Activated CD4-positive, alpha-beta T cell treated with anti-CD3 and anti-CD28 coated beads, Interleukin-10, Interleukin-2, amounts not matched to agents 100 ng/mL and 50 ng/mL, durations not matched to agents 16 hours and 8 hours (primary cell): ENCODE results near the gene OGN.
"Not testable (repeated sequence)": the region's sequence is repeated elsewhere in the genome, so short reads cannot be mapped to it uniquely, and the experiment has no call there.

Source experiments
- DNase-seq: peaks from one replicate; pipeline ENCODE4 v3.0.0-alpha.2; 2020

The OGN gene, protein sequence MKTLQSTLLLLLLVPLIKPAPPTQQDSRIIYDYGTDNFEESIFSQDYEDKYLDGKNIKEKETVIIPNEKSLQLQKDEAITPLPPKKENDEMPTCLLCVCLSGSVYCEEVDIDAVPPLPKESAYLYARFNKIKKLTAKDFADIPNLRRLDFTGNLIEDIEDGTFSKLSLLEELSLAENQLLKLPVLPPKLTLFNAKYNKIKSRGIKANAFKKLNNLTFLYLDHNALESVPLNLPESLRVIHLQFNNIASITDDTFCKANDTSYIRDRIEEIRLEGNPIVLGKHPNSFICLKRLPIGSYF

DNA sequence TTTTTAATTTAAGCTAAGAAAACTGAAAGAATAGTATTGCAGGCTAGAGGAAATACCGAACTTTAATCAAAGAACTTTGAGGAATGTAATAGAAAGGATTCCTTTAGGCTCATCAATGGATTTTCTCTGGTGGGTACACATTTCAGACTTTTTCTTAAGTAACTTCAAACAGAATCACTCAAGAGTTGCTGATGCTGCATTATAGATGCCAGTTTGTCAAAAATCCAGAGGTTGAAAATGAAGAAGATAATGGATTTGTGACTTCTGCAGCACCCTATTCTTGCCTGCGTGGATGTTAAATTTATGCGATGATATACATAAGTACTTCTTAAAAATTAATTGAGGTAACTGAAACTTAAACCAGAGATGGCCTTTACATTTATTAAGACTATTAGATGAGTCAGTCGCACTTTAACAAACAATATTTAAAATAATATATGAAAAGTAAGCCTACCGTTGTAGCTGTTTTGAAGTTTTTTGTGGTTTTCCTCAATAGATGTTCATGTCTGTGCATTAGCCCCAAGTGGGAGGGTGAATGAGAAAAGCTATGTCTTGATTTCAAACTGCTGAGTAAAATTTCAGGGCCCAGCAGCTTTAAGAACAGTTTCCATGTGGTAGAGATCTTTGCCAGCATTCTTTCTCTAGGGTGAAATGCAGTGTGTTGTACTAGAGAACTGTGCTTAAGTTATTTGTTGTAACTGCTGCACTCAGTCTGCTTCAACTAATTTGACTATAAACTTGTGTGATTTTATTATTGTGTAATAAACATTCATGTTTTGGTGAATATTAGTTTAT, at the start of gene OGN:
Gene OGN (minus strand): TSS at position 537 of the 795 bp plus-strand sequence. CDS start 1,171 bp downstream, outside the sequence.
- no peak for DNase-seq

DNA sequence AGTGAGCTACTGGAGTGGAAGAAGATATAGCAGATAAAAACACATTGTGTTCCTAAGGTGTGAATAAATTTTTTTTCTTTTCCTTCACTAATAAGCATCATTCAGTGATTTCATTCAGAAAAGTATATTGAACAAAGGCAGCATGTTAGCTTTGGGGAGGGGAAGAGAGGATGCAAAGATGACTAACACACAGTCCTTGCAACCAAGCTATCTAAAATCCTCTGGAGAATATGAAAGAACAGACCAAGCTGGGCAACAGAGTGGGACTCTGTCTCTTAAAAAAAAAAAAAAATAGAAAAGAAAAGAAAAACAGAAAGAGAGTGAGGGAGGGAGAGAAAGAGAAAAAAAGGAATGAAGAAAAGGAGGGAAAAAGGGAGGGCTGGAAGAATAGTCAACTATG, 42.2 kb upstream of the OGN start:
- DNase-seq, result no peak

DNA sequence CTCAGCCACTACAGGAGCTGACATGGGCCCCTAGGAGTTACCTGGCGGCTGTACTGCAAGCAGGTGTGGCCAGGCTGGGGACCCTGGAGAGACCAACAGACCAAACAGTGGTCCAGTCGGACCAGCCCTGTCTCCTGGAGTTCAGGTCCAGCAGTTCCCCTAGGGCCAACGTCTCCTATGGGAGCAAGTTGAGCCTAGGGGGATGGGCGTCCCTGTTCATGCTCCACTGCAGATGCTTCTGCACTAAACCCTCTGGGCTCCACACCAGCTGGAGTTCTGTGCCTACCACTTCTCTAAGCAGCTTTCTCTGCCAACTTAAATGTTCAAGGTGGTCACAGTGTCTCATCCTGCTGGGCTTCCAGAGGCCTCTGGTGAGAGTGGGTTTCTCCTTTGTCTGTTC, 40.5 kb upstream of the OGN start:
- DNase-seq, result no peak

DNA sequence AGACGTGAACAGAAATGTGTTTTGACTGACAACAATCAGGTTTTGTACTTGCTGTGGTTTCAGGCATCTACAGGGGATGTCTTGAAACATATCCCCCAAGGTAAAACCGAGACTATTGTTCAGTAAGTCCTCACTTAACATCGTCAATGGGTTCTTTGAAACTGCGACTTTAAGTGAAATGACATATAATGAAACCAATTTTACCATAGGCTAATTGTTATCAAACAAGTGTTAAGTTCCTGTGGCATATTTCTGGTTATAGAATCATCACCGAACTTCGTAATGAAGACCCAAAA, 36.3 kb upstream of the OGN start:
- peak; percentile 71 for DNase-seq

DNA sequence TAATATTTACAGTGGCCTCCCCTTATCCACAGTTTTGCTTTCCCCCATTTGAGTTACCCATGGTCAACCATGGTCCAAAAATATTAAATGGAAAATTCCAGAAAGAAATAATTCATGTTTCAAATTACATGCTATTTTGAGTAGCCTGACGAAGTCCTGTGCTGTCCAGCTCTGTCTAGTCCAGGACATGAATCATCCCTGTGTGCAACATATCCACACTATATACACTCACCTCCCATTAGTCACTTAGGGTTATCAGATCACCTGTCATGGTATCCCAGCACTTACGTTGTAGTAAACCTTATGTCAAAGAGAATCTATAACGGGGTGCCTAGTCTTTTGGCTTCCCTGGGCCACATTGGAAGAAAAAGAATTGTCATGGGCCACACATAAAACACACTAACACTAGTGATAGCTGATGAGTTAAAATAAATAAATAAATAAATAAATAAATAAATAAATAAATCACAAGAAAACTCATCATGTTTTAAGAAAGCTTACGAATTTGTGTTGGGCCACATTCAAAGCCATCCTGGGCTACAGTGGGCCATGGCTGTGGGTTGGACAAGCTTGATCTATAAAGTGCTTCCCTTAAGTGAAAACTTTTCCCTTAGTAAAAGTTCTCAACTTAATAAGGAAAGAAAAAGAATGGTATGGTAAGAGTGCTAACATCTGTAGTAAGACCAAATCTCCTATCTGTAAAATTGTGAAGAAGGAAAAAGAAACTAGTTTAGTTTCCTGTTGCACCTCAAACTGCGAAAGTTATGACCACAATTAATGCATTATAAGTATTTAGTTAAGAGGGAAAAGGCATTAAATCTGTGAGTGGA, 35.8 kb upstream of the OGN start:
- no peak for DNase-seq

DNA sequence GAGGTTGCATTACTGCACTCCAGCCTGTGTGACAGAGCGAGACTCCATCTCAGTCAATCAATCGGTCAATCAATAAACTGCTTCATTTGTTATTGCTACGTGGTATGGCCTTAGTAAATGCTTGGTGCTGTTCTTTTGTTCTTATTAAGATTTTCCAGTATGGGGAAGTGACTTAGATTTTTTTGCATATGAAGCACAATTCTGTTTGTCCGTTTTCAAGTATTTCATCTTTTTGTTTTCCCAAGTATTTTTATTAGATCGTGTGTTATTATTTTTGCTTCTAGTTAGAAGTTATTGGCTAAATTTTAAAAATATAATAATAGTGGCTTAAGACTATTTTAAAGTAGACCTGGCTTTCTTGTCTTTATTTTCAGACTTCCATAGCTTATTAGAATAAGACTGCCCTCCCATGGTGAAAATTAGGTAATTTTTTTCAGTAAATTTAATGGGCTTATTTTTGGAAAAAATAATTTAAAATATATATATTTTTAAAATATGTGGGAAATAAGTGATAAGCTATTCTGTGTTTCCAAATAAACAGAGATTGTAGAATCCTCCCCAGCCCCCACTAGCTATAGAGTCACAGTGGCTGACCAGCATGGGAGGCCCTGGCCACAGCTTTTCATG, 34.6 kb upstream of the OGN start:
- DNase-seq, result no peak

DNA sequence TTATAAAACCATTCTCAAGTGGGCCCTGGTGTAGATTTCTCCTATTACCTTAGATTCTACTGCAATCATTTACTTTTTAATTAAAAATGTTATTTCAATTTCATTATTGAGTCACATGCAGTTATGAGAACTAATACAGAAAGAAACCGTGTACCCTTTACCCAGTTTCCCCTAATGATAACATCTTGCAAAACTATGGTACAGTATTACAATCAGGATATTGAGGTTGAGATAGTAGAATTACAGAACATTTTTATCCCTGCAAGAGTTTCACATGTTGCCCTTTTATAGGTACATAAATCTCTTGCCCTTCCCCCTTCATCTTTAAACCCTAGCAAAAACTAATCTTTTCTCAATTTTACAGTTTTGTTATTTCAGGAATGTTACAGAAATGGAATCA, 30.9 kb upstream of the OGN start:
- no peak for DNase-seq

DNA sequence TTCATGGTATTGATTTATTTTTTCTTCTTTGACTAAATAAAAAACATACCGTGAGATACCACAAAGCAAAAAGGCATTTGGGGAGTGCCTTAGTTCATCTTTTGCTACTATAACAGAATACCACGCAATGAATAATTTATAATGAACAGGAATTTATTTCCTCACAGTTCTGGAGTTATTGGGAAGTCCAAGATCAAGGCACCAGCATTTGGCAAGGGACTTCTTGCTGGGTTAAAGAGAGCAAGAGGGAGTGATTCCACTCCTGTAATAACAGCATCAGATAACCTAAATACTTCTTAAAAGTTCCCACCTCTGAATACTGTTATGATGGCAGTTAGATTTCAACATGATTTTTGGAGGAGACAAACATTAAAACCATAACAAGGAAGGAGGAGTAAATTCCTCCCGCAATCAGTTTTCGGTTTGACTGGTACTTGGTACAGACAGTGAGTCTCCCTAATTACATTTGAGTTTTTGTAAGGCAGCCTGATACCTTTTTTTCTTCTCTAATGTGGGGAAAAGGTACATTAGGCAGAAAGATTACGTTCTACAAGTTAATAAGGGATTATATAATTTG, 28.7 kb upstream of the OGN start:
- DNase-seq, result peak; percentile 24

DNA sequence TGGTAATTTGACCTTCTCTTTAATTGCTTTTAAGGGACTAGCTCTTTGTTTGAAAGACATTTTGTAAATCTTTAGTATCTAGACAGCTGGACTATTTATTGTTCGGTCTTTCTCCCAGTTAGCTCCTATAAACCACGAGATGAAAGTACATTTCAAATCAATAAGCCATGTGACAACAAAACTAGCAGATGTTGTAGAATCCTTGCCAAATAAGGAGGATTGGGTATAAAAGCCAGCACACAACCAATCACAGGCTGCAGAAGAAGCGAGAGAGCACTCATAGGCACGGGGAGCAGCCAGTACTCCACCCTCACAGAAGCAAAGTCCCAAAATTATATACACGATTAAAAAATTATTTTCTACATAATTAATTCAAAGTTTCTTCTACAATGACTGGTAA, 28.0 kb upstream of the OGN start:
- DNase-seq, result no peak

DNA sequence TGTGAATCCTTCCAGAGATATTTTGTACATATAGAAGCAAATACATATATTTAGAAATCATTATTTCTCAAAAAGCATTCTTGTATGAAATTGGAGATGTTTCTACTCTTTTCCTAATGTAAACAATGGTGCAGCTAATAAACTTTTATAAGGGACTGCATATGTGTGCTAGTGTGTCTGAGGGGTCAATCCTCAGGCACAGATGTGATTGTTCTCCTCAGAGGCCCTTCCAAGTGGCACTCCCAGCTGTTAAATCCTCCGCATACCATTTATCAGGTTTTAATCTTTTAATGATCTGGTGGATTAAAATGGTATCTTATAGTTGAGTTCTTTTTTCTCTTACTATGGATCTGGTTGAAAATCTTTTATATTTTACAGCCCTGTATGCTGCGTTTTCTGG, 25.5 kb upstream of the OGN start:
- DNase-seq, result no peak

DNA sequence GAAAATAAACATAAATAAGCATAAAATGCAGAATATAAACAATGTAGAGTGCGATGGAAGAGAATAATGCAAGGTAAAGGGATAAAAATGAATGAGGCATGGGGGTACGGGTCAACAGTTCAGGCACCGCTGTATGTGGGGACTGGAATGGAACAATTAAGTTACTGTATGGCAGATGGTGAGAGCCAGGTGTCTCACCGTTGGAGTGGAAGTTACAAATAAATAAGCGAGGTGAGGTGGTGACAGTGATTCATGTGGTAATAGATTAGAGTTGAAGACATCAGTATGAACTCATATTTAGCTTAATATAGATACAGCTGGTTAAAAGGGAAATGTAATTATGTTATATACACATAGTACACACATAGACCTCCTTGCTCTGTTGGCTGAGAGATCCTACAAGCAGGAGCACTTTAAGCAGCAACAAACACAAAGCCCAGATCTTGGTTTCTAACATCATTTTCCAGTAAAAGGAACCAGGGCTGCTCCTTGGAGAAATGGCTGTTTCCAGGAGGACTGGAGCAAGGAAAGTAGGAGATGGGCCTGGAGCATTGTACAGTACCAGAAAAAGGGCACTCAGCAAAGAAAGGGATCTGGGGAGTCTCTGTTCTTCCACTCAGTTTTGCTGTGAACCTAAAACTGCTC, 22.2 kb upstream of the OGN start:
- no peak for DNase-seq

DNA sequence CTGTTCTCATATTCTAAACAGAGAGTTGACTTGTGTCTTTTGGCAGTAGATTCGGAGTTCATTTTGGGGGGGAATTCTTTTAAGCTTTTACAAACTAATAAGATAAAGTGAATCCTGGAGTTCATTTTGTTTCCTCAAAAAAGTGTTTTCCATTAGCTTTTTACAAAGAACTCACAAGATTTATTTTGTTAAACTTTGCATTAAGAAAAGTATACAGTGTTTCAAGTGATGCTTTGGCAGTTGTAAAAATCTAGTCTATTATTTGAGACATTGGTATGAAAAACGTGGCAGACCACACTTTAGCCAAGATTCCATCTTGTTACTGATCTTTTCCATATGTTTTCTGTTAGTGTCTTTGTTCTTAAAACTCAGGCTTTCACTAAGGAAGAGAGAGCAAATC, 21.1 kb upstream of the OGN start:
- DNase-seq, result no peak

DNA sequence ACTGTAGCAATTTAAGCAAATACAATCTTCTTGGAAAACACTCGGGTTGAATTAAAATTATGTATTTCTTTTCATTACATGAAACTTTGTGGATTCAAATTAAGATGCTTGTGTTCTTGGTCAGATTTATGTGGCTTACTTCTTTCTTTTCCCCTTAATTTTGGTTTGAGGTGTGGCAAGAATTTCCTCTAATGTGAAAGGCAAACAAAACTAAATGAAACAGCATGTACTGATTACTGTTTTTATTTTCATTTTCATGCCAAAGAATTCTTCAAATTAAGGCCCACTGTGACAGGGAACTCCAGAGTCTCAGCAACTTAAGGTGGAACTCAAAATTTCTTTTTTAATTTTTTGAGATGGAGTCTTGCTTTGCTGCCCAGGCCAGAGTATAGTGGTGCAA, 20.0 kb upstream of the OGN start, which contains the start of gene OMD:
Gene OMD (minus strand): TSS at position 132 of the 400 bp plus-strand sequence. CDS start 6,913 bp downstream, outside the sequence.
- no peak for DNase-seq

DNA sequence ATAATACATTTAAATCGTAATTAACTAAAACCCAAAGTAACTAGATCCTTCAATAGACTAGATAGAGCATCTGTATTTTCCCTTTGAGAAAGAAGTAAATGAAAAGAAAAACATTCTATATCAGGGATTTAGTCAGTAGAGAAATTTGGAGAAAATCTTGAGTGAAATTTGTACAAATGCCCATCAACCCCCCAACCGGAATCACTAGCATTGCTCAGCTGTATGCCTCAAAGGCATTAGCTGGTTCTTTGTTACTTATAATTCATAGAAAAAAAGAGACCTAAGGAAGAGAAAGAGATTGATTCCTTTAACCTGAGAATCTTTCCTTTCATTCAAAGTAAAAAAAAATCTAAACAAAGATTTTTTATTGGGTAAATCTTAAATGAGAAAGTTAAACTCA, 19.2 kb upstream of the OGN start:
- DNase-seq, result no peak

DNA sequence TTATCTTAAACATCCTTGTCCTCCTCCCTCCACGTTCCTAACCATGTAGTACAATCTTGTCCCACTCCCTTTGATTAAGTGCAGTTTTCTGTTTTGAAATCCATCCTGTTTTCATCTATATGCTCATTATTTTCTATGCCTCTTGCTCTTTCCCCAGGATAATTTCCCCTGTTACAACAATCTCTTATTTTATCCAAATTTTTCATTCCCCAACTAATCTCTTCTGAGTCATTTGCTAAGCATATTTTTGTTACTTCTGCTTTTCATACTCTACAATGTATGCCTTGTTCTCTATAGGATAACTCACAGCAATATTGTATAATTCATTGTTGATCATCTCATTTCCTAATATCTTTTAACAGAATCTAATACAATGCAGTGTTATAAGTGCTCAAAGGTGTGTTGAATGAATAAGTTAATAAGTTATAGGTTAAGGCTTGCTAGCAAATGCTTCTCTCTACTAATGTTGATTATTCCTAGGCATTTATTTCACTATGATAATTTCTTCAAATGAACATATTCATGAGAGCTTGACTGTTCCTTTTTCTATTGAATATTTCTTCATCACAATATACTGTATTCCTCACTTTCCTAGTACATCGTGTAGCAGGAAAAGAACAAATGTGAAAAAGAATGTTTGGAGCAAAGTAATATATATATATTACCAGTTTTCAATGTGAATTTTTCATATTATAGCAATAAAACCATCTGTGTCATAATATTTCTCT, 18.4 kb upstream of the OGN start:
- DNase-seq, result no peak

DNA sequence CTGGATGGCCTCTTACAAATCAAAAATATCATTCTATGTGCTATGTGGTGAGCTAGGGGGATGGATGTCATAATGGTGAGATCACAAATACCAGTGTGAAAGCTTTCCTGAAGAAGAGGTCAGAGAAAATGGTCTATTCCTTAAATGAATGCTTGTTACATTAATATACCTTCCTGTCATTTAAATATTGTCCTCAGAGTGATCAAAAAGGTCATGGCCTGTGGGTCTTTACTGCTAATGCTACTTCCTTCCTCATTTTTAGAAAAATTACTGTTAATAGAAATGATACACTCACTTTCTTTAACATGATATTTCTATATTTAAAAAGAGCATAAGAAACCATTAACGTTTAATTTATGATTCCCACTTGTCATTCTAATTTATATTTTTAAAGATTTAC, 10.2 kb upstream of the OGN start:
- no peak for DNase-seq

DNA sequence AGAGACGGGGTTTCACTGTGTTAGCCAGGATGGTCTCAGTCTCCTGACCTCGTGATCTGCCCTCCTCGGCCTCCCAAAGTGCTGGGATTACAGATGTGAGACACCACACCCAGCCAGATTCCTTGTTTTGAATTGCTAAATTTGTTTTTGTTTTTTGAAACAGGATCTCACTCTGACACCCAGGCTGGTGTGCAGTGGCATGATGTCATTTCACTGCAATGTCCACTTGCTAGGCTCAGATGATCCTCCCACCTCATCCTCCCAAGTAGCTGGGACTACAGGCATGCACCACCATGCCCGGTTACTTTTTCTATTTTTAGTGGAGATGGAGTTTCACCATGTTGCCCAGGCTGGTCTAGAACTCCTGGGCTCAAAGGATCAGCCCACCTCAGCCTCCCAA, 6.8 kb upstream of the OGN start:
- DNase-seq, result not testable (repeated sequence)

DNA sequence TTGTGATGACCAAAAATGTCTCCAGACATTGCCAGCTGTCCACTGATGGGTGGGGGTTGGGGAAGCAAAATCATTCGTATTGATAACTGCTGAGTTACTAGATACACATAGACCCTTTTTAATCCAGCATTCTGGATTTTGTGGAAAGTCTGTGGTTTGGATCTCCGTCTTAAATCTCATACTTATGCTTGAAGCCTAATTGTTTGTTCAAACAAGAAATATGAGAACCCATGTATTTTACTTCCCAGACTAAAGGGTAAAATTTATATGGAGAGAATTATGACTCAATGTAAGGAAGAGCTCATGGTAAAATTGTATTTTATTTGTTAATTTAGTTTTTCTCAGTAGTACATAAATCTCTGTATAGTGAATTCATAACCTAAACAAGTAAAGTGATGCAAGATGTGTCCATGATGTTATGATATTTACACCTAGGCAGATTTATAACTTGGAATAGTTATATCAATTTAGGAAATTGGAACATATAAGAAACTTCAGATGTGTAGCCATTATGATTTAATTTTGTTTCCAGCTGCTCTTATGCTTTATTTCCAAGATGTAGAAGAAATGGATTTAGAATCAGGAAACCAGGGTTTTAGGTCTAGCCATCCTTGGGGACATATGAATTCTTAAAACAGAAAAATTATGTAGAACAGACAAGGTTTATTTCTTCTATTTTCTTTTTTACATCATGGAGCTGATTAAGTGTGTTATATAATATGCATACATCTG, 4.5 kb upstream of the OGN start:
- DNase-seq, result no peak

DNA sequence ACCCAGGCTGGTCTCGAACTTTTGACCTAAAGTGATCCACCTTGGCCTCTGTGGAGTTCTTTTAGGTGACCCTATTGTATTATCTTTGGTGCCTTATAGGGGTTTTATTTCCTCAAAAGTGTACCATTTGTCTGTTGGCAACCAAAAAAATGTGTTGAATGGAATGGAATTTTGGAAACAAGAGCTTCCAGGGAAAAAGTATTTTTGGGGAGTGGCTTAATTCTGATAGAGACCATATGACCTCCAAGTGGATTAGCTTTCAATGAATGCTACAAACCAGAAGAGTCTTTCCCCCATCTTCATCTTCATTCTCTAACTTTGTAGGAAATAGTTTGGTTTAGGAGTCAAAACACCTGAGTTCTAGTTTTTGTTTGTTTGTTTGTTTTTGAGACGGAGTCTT, 3.4 kb upstream of the OGN start:
- DNase-seq, result no peak

DNA sequence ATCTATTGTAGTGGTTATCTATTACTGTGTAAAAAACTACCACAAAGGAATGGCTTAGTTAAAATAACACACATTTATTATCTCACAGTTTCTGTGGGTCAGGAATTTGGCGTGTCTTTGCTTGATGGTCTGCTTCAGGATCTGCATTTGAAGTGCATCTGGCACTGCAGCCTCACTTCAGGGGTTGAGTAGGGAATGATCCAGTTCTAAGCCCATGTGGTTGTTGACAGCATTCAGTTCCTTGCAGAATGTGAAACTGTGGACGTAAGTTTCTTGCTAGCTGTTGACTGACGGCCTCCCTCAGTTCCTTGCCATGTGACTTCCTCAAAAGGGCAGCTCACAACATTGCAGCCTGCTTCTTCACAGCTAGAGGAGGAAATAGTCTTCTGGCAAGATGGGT, 2.1 kb upstream of the OGN start:
- peak; percentile 41 for DNase-seq

DNA sequence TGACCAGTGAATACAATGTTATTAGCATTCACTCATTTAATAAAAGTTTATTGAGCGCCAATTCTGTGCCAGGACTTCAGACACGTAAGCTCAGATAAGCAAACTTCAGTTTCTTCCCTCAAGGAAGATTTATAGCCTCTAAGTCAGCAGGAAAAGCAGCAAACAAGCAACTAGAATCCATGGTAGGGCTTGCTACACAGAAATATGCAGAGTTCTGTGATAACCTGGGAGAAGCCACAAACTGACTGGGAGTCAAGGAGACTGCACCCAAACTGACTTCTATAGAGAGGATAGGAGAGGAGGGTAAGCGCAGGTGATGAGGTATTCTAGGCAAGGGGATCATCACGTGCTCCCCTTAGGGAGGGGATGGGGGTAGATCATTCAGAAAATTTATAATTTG, 1.4 kb upstream of the OGN start:
- DNase-seq, result no peak
